Calu3 (cell line): ENCODE results near the gene ATP11A. TPM values are rescaled to one million over a fixed set of nuclear protein-coding genes. Genes with fewer than 3 reads are reported as not detected.

Experiments used
- BruUV-seq: library from RNA; stranded (reverse); fragments of 400-500 nt; replicated peaks from 2 replicates; lab custom pipeline; 2021; lab: Mats Ljungman, UMichigan
- CTCF ChIA-PET: fragments of 300-600 bp; sonication (Branson Sonifier 250); formaldehyde crosslinking; loops from one replicate; lab custom pipeline; 2022; ENCODE audit warnings: antibody characterized with exemption; lab: Charles Lee
- DNase-seq: peaks from one replicate; pipeline ENCODE4 v3.0.0; 2022
- H3K27ac Mint-ChIP-seq: one replicate; pipeline ENCODE4 v1.8.0; 2022; ENCODE audit warnings: mixed read lengths; ENCODE audit not compliant: unreplicated experiment
- H3K27me3 Mint-ChIP-seq: one replicate; pipeline ENCODE4 v1.8.0; 2022; ENCODE audit warnings: mixed read lengths; ENCODE audit not compliant: unreplicated experiment
- H3K36me3 Mint-ChIP-seq: one replicate; pipeline ENCODE4 v1.8.0; 2022; ENCODE audit warnings: mild to moderate bottlenecking, moderate library complexity, mixed read lengths; ENCODE audit not compliant: insufficient read depth, unreplicated experiment
- H3K4me1 Mint-ChIP-seq: one replicate; pipeline ENCODE4 v1.8.0; 2022; ENCODE audit warnings: mild to moderate bottlenecking, low read depth, mixed read lengths; ENCODE audit not compliant: unreplicated experiment
- H3K4me3 Mint-ChIP-seq: one replicate; pipeline ENCODE4 v1.8.0; 2022; ENCODE audit warnings: mild to moderate bottlenecking, low read depth, moderate library complexity, mixed read lengths; ENCODE audit not compliant: unreplicated experiment
- H3K9me3 Mint-ChIP-seq: one replicate; pipeline ENCODE4 v1.8.0; 2022; ENCODE audit warnings: low read depth, mixed read lengths; ENCODE audit not compliant: unreplicated experiment
- intact Hi-C: fragments of 100-400 bp; cut with micrococcal nuclease; formaldehyde crosslinking; loops from one replicate; pipeline ENCODE4 v1.10.0; 2022; ENCODE audit not compliant: unreplicated experiment
- total RNA-seq: library from RNA; stranded (reverse); gene quantifications from 2 replicates; pipeline ENCODE4 v1.2.3, GENCODE V29; 2022
- TF ChIP-seq, protein P1 (sequence below): fragments of 200-600 bp; IDR thresholded peaks from one replicate; pipeline ENCODE4 v1.8.0; 2022; ENCODE audit warnings: antibody characterized with exemption; ENCODE audit not compliant: unreplicated experiment

Gene ATP11A
- total RNA-seq, 1 experiment from 2014 or later, result 115 TPM

DNA sequence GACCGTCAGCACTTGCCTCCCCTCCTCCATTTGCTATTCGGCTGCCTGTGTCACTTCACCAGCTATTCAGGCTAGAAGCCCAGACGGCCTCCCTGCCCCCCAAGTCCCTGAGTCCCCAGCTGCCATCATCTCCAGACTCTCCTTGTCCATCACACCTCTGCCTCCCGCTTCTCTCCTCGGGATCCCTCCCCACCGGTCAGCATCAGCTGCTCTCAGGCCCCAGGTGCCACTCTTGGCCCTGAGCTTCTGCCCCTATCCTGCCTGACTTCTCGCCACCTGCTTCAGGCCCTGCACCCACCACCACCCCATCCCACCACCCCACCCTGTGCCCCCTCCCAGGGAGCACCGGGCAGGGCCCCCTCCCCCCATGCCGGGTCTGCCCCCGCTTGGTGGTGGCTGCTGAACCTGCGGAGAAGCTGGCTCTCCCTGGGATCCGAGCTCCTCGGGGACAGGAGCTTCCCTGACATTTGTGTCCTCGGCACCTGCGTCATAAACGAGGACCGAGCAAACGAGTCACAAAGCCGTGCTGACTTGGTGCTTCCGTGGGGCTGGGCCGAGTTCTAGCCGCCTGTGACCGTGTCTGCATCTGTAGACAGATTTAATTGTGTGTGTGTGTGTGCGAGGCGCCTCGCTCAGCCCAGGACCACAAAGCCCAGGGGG, 208.9 kb downstream of the ATP11A start:
- no peaks in the 10 kb centered on the region for H3K27me3 Mint-ChIP-seq
- BruUV-seq, result no TSS peak
- CTCF ChIA-PET, result no interaction called here

GRCh38 chr13:112899281-112900225, 209.7 kb downstream of the ATP11A start:
- CTCF ChIA-PET, result no interaction called here
- Mint-ChIP-seq H3K4me1 (no peaks in the 10 kb centered on the region), H3K36me3 (no peaks in the 10 kb centered on the region), H3K4me3 (no peak overlapping the region), H3K27me3 (no peaks in the 10 kb centered on the region), H3K9me3 (no peaks in the 10 kb centered on the region), H3K27ac (no peak overlapping the region)
- no TSS peak for BruUV-seq
- TF ChIP-seq, protein P1, sequence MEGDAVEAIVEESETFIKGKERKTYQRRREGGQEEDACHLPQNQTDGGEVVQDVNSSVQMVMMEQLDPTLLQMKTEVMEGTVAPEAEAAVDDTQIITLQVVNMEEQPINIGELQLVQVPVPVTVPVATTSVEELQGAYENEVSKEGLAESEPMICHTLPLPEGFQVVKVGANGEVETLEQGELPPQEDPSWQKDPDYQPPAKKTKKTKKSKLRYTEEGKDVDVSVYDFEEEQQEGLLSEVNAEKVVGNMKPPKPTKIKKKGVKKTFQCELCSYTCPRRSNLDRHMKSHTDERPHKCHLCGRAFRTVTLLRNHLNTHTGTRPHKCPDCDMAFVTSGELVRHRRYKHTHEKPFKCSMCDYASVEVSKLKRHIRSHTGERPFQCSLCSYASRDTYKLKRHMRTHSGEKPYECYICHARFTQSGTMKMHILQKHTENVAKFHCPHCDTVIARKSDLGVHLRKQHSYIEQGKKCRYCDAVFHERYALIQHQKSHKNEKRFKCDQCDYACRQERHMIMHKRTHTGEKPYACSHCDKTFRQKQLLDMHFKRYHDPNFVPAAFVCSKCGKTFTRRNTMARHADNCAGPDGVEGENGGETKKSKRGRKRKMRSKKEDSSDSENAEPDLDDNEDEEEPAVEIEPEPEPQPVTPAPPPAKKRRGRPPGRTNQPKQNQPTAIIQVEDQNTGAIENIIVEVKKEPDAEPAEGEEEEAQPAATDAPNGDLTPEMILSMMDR, result no peak
- no peak for DNase-seq
- intact Hi-C loops, result no loop called here

More for the DNA sequence above, 208.9 kb downstream of the ATP11A start:
- TF ChIP-seq, protein P1, result no peak
- H3K36me3 Mint-ChIP-seq, result no peaks in the 10 kb centered on the region
- H3K27ac Mint-ChIP-seq, result no peak overlapping the region
- no peaks in the 10 kb centered on the region for H3K9me3 Mint-ChIP-seq
- DNase-seq, result no peak
- intact Hi-C loops, result no loop called here
- H3K4me3 Mint-ChIP-seq, result no peak overlapping the region
- no peaks in the 10 kb centered on the region for H3K4me1 Mint-ChIP-seq

GRCh38 chr13:112900226-112900600, 210.4 kb downstream of the ATP11A start:
- CTCF ChIA-PET, result no interaction called here
- BruUV-seq, result no TSS peak
- Mint-ChIP-seq H3K4me1 (no peaks in the 10 kb centered on the region), H3K27ac (no peak overlapping the region), H3K4me3 (no peak overlapping the region), H3K36me3 (no peaks in the 10 kb centered on the region), H3K9me3 (no peaks in the 10 kb centered on the region), H3K27me3 (no peaks in the 10 kb centered on the region)
- intact Hi-C loops, result no loop called here
- no peak for DNase-seq
- TF ChIP-seq, protein P1, result no peak

DNA sequence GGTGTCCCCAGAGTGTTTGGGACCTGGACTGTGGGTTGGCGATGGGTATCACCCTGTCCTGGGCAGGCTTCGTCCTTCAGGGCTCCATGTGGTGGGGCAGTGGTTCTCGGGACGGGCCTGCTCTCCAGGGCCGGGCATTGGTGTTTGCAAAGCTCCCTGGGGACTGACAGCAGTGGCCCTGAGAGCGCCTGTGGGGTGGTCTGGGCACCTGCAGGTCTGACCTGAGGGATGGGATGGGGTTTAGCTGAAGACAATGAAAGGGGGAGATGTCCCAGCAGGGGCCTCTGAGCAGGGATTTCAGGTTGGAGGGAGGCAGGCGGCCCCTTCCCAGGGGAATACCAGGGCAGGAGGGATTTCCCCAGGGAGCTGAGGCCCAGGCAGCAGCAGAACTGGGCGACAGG, 210.9 kb downstream of the ATP11A start:
- Mint-ChIP-seq H3K36me3 (no peaks in the 10 kb centered on the region), H3K27ac (no peak overlapping the region), H3K4me1 (no peaks in the 10 kb centered on the region), H3K9me3 (no peaks in the 10 kb centered on the region), H3K4me3 (no peak overlapping the region), H3K27me3 (no peaks in the 10 kb centered on the region)
- no peak for DNase-seq
- intact Hi-C loops, result no loop called here
- BruUV-seq, result no TSS peak
- CTCF ChIA-PET, result no interaction called here
- TF ChIP-seq, protein P1, result no peak
